GM23338 (cell line): ENCODE data around the gene ZBTB6. TPM values are rescaled to one million over a fixed set of nuclear protein-coding genes. Genes with fewer than 3 reads are reported as not detected.

Experiments
- ATAC-seq: fragments of 200-7000 bp; cut with Tn5 transposase; 3 replicates; pipeline ENCODE4 v1.9.1; 2020
- DNase-seq: peaks from one replicate; pipeline ENCODE4 v3.0.0-alpha.2; 2015; ENCODE audit warnings: low spot score
- H2AFZ ChIP-seq: fragments of 200-600 bp; sonication (generic); 2 replicates; pipeline ENCODE4 v1.8.0; 2016; ENCODE audit warnings: antibody characterized with exemption, mild to moderate bottlenecking, moderate library complexity
- H3F3A ChIP-seq: fragments of 200-600 bp; sonication (generic); replicated peaks from 2 replicates; pipeline ENCODE4 v1.8.0; 2017; ENCODE audit warnings: antibody characterized with exemption, mixed run types, low read depth
- H3K27ac ChIP-seq: fragments of 200-600 bp; sonication (generic); 2 replicates; pipeline ENCODE4 v1.6.1; 2016; ENCODE audit warnings: low read depth
- H3K27me3 ChIP-seq: fragments of 200-600 bp; sonication (generic); 2 replicates; pipeline ENCODE4 v1.8.0; 2016; ENCODE audit warnings: mild to moderate bottlenecking, mixed run types, moderate library complexity; ENCODE audit not compliant: insufficient read depth
- H3K36me3 ChIP-seq: fragments of 200-600 bp; sonication (generic); 2 replicates; pipeline ENCODE4 v1.8.0; 2016; ENCODE audit warnings: mild to moderate bottlenecking; ENCODE audit not compliant: insufficient read depth
- H3K4me1 ChIP-seq: fragments of 200-600 bp; sonication (generic); 2 replicates; pipeline ENCODE4 v1.8.0; 2016; ENCODE audit warnings: mild to moderate bottlenecking, moderate library complexity; ENCODE audit not compliant: insufficient read depth
- H3K4me2 ChIP-seq: fragments of 200-600 bp; sonication (generic); 2 replicates; pipeline ENCODE4 v1.7.1; 2017; ENCODE audit warnings: mixed run types
- H3K4me3 ChIP-seq: fragments of 200-600 bp; sonication (generic); 2 replicates; pipeline ENCODE4 v1.6.1; 2016; ENCODE audit warnings: mixed run types
- H3K79me2 ChIP-seq: fragments of 200-600 bp; sonication (generic); replicated peaks from 2 replicates; pipeline ENCODE4 v1.8.0; 2017; ENCODE audit warnings: mild to moderate bottlenecking; ENCODE audit not compliant: insufficient read depth
- H3K9me2 ChIP-seq: fragments of 200-600 bp; sonication (generic); 2 replicates; pipeline ENCODE4 v1.8.0; 2017; ENCODE audit not compliant: insufficient read depth
- H4K20me1 ChIP-seq: fragments of 200-600 bp; sonication (generic); replicated peaks from 2 replicates; pipeline ENCODE4 v1.8.0; 2017; ENCODE audit warnings: mild to moderate bottlenecking; ENCODE audit not compliant: insufficient read depth
- H3K27ac Mint-ChIP-seq: 2 replicates; pipeline ENCODE4 v1.8.0; 2020; ENCODE audit warnings: inconsistent platforms, mild to moderate bottlenecking, moderate library complexity, mixed read lengths
- H3K27me3 Mint-ChIP-seq: 3 replicates; pipeline ENCODE4 v1.8.0; 2022; ENCODE audit warnings: low read depth, mild to moderate bottlenecking, moderate library complexity, mixed read lengths, inconsistent platforms; ENCODE audit not compliant: insufficient read depth, poor library complexity
- H3K36me3 Mint-ChIP-seq: 3 replicates; pipeline ENCODE4 v1.8.0; 2021; ENCODE audit warnings: low read depth, mild to moderate bottlenecking, inconsistent platforms, moderate library complexity, mixed read lengths
- H3K4me1 Mint-ChIP-seq: 3 replicates; pipeline ENCODE4 v1.8.0; 2020; ENCODE audit warnings: mild to moderate bottlenecking, inconsistent platforms, mixed read lengths
- H3K4me3 Mint-ChIP-seq: 3 replicates; pipeline ENCODE4 v1.8.0; 2021; ENCODE audit warnings: moderate library complexity, mild to moderate bottlenecking, inconsistent platforms, mixed read lengths
- H3K9me3 Mint-ChIP-seq: 3 replicates; pipeline ENCODE4 v1.8.0; 2020; ENCODE audit warnings: moderate library complexity, mild to moderate bottlenecking, inconsistent platforms, mixed read lengths
- CREB1 ChIP-seq: fragments of 250-450 bp; sonication (Bioruptor Pico); IDR thresholded peaks from 2 replicates; pipeline ENCODE4 v1.5.0; 2020; ENCODE audit warnings: low read depth, mild to moderate bottlenecking, moderate library complexity
- POLR2AphosphoS5 ChIP-seq: IDR thresholded peaks from 2 replicates; pipeline ENCODE4 v1.6.1; 2016; ENCODE audit warnings: antibody characterized with exemption, low read depth
- ZNF114 ChIP-seq: fragments of 250-450 bp; sonication (Bioruptor Pico); IDR thresholded peaks from 2 replicates; pipeline ENCODE4 v1.5.0; 2020; ENCODE audit warnings: mild to moderate bottlenecking, moderate library complexity
- ZNF331 ChIP-seq: fragments of 250-450 bp; sonication (Bioruptor Pico); IDR thresholded peaks from 2 replicates; pipeline ENCODE4 v1.5.0; 2020; ENCODE audit warnings: low read depth, mild to moderate bottlenecking, moderate library complexity
- polyA plus RNA-seq: library from polyadenylated mRNA; unstranded; fragments of >200 nt; fragmentation: Nextera tagmentation; extraction: Ambion mirVana; gene quantifications from 2 replicates; pipeline ENCODE4 v1.2.1, GENCODE V29; 2016
- total RNA-seq: library from RNA; depleted of rRNA; stranded (reverse); fragments of >200 nt; shearing (Covaris generic); gene quantifications from 2 replicates; pipeline ENCODE4 v1.2.3, GENCODE V29; 2014
- TF ChIP-seq, protein P1 (sequence below): IDR thresholded peaks from one replicate; pipeline ENCODE4 v1.6.1; 2018; ENCODE audit warnings: antibody characterized with exemption; ENCODE audit not compliant: unreplicated experiment

ZBTB6 gene
- total and polyA plus RNA-seq, 2 experiments from 2014 or later = 4.0 to 12.7 TPM

DNA sequence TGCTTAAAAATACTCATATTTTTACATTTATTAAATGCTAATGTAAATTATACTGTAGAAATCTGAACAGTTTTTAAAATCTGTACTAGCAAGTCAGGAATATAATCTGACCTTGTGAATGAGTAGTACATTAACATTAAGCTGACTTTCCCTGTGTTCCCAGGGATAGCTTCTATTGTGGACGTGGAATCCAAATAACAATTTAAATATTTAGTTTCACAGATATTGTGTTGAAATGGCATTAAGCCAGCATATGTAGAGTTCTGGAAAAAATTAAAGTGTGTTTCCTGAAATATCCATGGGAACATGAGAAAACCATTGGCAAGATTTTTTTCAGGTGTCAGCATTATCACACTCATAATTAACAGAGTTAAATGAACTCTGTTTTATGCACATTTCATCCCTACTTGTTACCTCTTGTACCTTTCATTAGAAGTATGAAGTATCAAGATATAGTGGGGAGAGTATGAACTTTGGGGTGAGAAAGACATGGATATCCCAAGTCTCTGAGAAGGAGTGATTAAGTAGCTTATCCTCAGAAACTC lies 33.4 kb upstream of the ZBTB6 start:
- peaks cover 58% of the 10 kb centered on the region for H3K4me1 Mint-ChIP-seq
- no peak overlapping the region for H3K4me3 Mint-ChIP-seq
- H3K27me3 Mint-ChIP-seq = peaks cover 7% of the 10 kb centered on the region
- no peaks in the 10 kb centered on the region; the same call in 2 of the 3 replicates for H3K9me3 Mint-ChIP-seq
- H3F3A ChIP-seq = no peaks in the 10 kb centered on the region; the same call in 1 of the 2 replicates
- no peaks in the 10 kb centered on the region for H3K27me3 ChIP-seq
- H2AFZ ChIP-seq = no peak overlapping the region
- no peak overlapping the region for H3K27ac Mint-ChIP-seq
- ATAC-seq (no peak), DNase-seq (no peak)
- peaks cover 6% of the 10 kb centered on the region; the same call in 1 of the 2 replicates for H4K20me1 ChIP-seq
- no peak overlapping the region for H3K4me2 ChIP-seq
- H3K9me2 ChIP-seq = no peaks in the 10 kb centered on the region
- H3K27ac ChIP-seq = no peak overlapping the region
- no peaks in the 10 kb centered on the region for H3K36me3 ChIP-seq
- H3K36me3 Mint-ChIP-seq = peaks cover 6% of the 10 kb centered on the region; the same call in 1 of the 3 replicates
- TF ChIP-seq POLR2AphosphoS5 (no peak), ZNF331 (no peak), ZNF114 (CRISPR knock-in tag) (no peak), CREB1 (CRISPR knock-in tag) (no peak)
- TF ChIP-seq, protein P1, sequence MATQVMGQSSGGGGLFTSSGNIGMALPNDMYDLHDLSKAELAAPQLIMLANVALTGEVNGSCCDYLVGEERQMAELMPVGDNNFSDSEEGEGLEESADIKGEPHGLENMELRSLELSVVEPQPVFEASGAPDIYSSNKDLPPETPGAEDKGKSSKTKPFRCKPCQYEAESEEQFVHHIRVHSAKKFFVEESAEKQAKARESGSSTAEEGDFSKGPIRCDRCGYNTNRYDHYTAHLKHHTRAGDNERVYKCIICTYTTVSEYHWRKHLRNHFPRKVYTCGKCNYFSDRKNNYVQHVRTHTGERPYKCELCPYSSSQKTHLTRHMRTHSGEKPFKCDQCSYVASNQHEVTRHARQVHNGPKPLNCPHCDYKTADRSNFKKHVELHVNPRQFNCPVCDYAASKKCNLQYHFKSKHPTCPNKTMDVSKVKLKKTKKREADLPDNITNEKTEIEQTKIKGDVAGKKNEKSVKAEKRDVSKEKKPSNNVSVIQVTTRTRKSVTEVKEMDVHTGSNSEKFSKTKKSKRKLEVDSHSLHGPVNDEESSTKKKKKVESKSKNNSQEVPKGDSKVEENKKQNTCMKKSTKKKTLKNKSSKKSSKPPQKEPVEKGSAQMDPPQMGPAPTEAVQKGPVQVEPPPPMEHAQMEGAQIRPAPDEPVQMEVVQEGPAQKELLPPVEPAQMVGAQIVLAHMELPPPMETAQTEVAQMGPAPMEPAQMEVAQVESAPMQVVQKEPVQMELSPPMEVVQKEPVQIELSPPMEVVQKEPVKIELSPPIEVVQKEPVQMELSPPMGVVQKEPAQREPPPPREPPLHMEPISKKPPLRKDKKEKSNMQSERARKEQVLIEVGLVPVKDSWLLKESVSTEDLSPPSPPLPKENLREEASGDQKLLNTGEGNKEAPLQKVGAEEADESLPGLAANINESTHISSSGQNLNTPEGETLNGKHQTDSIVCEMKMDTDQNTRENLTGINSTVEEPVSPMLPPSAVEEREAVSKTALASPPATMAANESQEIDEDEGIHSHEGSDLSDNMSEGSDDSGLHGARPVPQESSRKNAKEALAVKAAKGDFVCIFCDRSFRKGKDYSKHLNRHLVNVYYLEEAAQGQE = no peak
- H3K4me1 ChIP-seq = peaks cover 50% of the 10 kb centered on the region
- H3K79me2 ChIP-seq = peaks cover 100% of the 10 kb centered on the region
- H3K4me3 ChIP-seq = no peak overlapping the region

DNA sequence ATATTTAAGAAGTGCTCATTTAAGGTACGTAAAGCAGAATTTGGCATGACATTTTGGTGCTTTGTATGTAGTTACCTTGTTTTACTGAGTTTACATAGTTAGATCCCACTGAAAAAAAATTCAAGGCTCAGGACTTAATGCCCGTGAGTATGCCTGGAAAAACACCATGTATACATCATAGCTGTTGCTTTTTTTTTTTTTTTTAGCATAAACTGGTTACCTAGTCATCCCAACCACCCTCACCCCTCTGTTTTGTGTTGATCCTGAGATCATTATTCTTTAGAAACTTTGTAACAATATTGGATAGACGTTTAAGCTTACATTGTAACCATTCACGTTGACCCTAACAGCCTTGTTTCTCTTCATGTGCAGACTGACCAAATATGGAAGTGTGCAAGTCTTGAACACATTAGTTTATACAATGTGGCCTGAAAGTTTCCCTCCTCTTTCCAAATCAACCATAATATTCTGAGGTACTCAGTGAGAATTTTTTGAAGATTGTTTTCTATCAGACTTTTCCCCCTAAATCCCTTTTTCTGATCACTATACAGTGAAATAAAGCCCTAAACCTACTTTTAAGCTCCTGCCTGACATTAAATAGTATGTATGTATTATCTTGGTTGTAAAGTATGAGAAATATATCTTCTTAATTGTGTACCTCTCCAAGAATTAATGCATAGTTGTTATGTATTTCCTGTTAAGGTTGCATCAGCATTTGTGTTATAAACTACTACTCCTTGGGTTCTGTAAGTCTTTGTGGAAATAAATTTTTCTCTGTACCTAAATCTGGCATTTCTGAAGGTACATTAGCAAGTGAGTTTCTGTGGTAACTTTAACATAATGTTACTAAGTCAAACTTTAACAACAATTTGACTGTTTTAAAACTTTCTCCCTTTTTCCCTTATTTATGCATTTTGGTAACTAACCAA lies 32.1 kb upstream of the ZBTB6 start:
- Mint-ChIP-seq H3K4me1 (peaks cover 52% of the 10 kb centered on the region), H3K4me3 (no peak overlapping the region; the same call in 2 of the 3 replicates), H3K27me3 (peaks cover 5% of the 10 kb centered on the region), H3K27ac (peak overlapping the region; percentile 38), H3K9me3 (no peaks in the 10 kb centered on the region; the same call in 2 of the 3 replicates), H3K36me3 (peaks cover 6% of the 10 kb centered on the region; the same call in 1 of the 3 replicates)
- Histone ChIP-seq H2AFZ (no peak overlapping the region), H3K36me3 (no peaks in the 10 kb centered on the region), H3F3A (peaks cover 1% of the 10 kb centered on the region; the same call in 1 of the 2 replicates), H3K4me2 (no peak overlapping the region), H4K20me1 (peaks cover 6% of the 10 kb centered on the region; the same call in 1 of the 2 replicates), H3K4me3 (no peak overlapping the region), H3K27ac (no peak overlapping the region), H3K27me3 (no peaks in the 10 kb centered on the region), H3K9me2 (no peaks in the 10 kb centered on the region), H3K79me2 (peaks cover 90% of the 10 kb centered on the region), H3K4me1 (peaks cover 39% of the 10 kb centered on the region)
- ATAC-seq (no peak), DNase-seq (no peak)
- no peak for TF ChIP-seq POLR2AphosphoS5
- TF ChIP-seq, protein P1 = no peak
